ENCODE data around the gene CATSPER1.

CATSPER1 gene

DNA sequence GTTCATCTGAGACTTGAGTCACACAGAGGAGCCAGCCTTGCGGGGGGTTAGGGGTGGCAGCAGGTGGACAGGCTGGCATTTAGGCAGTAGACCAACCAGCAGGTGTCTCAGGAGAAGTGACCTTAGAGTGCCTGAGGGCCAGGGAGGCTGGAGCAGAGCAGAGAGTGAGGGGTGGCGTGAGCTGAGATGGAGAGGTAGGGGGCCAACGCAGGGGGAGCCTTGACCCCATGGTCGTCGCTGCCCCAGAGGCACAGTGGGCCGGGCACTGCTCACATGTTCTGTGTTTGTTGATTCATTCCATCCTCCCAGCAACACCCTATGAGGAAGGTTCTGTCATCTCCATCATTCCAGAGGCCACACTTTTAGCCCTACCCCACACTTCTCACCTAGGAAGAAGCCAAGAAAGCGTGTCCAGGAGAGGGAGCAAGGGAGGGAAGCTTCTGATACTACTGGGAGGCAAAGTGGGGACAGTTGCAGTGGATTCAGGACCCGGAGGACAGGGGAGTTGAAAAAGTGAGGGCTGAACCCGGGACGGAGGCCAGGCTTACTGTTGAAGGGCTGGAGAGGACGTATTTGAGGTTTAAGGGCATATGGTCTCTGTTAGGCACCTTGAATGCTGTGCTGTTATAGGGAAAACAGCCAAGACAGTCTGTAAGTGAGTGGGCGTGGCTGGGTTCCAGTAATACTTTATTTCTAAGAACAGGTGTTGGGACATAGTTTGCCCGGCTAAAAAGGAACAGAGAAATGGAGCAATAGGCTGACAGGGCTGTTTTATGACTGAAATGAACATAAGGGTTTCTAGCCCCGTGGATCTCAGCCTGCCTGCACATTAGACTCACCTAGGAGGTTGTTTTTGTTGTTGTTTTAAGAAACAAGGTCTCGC, 57.4 kb downstream of the CATSPER1 start:
- DNase-seq (ENCODE audit: low read depth), result no peak

DNA sequence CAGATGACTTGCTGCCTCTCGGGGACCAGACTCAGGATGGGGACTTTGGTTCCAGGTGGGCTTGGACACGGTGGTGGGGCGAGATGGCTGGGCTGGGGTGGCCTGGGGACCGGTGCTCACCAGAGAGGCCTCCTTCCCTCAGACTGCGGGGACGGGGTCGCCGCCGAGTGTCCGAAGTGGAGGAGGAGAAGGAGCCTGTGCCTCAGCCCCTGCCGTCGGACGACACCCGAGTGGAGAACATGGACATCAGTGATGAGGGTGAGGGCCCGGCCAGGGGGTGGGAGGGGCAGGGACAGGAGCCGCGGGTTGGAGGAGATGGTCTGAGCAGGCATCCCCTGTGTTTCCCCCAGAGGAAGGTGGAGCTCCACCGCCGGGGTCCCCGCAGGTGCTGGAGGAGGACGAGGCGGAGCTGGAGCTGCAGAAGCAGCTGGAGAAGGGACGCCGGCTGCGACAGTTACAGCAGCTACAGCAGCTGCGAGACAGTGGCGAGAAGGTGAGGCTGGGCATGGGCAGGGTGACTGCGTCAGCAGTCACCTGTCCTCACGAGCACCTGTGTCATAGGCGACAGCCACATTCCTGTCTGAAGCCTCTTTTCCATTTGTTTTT, 58.8 kb downstream of the CATSPER1 start:
- no peak for DNase-seq (ENCODE audit: low read depth)

Data from fibroblast of gingiva (primary cell).